ENCODE data around the gene USP46.

USP46 gene

GRCh38 chr4:52659001-52659721 is at the start of gene USP46:
USP46 (minus strand) TSS chr4:52659301; CDS start chr4:52659150, 151 bp downstream.
- peak; percentile 56 for DNase-seq (ENCODE audit: low spot score)

DNA sequence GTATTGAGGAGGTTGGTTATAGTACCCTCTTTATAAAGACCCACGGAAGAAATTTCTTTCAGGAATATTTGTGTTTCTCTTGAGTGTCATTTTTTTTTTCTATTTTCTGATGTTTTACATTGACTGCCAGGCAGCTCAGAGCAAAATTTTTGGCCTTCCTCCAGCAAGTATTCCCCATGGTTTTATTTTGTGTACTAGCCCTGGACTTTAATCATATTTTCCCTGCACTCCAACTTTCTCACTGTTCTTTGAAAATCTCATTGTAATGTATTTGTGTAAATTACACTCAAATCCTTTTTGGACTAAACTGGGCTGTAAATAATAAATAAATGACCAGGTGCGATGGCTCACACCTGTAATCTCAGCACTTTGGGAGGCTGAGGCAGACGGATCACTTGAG is 45.6 kb upstream of the USP46 start:
- DNase-seq (ENCODE audit: low spot score): no peak

DNA sequence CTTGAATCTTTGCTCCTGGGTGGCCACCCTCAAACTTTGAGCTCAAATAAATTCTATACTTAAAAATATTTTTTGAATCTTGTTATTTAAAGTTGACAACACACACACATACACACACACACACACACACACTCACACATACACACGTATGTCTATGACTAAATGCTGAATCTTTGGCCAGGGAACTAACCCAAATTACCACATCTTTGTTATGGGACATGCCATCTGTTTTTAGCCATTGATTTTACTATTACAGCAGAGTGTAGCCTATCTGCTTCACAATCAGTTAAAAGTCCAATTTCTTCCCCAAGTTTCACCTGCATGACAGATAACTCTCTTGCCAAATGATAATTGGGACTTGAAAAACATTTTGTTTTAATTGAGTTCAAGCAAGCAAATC is 45.0 kb upstream of the USP46 start:
- no peak for DNase-seq (ENCODE audit: low spot score)

GRCh38 chr4:52701207-52701606 is 42.1 kb upstream of the USP46 start:
- no peak for DNase-seq (ENCODE audit: low spot score)

- no peak for DNase-seq (ENCODE audit: low spot score)
These were observed 35.8 kb upstream of the USP46 start for GRCh38 chr4:52694936-52695335.

DNA sequence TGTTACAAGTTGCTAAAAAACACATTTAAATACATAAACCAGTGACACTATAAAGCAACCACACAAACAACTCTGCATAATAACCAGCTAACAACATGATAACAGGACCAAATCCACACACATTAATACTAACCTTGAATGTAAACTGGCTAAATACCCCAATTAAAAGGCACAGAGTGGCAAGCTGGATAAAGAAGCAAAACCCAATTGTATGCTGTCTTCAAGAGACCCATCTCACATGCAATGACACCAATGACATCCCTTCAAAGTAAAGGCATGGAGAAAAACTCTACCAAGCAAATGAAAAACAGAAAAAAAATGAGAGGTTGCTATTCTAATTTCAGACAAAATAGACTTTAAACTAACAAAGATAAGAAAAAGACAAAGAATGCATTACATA is 34.4 kb upstream of the USP46 start:
- no peak for DNase-seq (ENCODE audit: low spot score)

DNA sequence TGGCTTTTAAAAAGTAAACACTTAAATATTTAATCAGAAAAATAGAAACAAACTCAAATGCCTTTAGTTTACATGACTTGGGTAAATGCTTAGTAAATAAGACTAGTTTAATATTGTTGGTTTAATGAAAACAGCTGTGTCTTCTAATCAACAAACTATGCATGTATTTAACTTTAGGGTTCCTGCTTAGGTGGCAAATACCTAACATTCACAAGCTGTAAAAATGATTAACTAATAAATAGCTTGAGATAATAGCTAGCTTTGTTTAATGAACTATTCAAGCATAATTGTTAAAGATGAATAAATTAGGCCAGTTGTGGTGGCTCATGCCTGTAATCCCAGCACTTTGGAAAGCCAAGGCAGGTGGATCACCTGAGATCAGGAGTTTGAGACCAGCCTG is 30.0 kb upstream of the USP46 start:
- no peak for DNase-seq (ENCODE audit: low spot score)

DNA sequence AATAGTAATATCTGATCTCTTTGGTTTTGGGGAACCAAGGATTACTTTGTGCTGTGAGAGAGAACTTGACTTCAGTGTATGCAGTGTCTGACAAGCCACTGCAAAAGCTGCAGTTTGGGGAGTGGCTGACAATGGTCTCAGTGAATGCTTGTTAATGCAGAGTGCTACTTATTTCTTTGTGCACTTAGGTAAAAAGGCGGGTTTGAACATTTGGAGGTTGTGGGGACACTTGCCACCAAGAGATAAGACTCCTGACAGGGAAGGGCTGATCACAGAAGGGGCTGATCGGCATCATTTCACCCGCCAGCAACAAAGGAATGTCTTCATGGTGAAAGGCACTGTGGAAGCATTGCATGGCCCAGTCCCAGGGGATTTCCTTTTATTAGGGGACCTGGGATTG is 28.6 kb upstream of the USP46 start:
- no peak for DNase-seq (ENCODE audit: low spot score)

DNA sequence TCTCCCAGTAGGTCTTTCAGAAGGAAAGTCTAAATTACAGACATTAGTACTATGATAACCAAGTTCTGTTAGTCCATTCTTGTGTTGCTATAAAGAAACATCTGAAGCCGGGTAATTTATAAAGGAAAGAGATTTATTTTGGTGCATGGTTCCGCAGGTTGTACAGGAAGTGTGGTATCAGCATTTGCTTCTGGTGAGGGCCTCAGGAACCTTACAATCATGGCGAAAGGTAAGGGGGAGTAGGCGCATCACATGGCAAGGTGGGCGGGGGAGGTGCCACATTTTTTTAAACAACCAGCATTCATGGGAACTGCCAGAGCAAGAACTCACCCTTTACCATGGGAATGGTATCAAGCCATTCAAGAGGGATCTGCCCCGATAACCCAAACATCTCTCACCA is 26.2 kb upstream of the USP46 start:
- no peak for DNase-seq (ENCODE audit: low spot score)

GRCh38 chr4:52684896-52685295 is 25.8 kb upstream of the USP46 start:
- DNase-seq (ENCODE audit: low spot score): no peak

- no peak for DNase-seq (ENCODE audit: low spot score)
These were observed 21.3 kb upstream of the USP46 start for GRCh38 chr4:52680381-52680780.

DNA sequence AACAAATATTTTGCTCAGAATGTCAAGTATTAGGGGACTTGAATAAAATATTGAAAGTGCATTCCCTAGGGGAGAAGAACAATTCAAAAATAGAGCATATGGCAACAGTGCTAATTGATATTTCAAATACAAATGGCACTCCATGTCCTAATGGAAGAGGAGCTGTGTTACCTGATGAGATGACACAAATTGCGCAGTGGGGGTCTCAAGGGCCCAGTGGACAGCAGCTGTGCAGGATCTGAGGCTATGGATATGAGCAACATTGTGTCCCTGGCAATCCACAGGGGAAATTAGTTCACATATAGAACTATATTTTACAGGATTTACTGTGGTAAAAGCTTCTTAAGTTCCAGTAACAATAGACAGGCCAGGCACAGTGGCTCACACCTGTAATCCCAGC is 17.4 kb upstream of the USP46 start:
- DNase-seq (ENCODE audit: low spot score): no peak

DNA sequence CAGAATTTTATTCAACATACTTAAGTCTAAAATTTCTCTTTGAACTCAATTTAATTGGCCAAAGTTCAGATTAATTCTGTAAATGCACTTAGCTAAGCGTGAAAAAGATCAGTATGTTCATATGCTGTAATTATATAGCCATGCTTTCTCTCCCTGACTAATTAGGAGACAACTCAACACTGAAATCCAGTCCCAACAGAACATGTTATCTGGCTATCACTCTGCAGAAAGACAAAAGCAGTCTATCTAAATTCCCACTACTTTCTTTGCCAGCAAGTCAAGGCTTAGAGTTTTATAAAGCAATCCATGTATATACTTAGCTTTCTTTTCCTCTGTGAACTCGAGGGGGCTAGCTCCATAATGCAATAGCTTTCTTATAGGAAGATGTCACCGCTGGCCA is 16.0 kb upstream of the USP46 start:
- no peak for DNase-seq (ENCODE audit: low spot score)

- no peak for DNase-seq (ENCODE audit: low spot score)
These were observed 11.6 kb upstream of the USP46 start for GRCh38 chr4:52670739-52671138.

DNA sequence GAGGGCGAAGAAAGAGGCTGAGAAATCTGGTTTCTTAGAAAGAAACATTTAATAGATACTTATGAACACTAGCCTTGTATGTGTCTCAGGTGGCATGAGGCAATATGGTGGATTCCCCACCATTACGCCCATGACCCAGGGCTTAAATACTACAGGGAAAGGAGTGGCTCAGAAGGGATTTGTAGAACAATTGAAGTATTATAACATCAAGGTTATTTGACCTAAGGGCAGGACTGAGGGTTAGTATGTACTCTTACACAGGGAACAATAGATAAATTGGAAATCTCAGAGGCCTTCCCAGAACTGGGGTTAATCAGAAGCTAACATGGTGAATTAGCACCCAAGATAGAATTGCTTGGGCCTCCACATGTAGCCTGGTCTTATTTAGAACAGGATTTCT is 11.0 kb upstream of the USP46 start:
- DNase-seq (ENCODE audit: low spot score): no peak

- DNase-seq (ENCODE audit: low spot score): no peak
These were observed 6.5 kb upstream of the USP46 start for GRCh38 chr4:52665592-52665991.

GRCh38 chr4:52664479-52664878 is 5.4 kb upstream of the USP46 start:
- DNase-seq (ENCODE audit: low spot score): no peak

- no peak for DNase-seq (ENCODE audit: low spot score)
These were observed 3.0 kb upstream of the USP46 start for GRCh38 chr4:52661966-52662690.

- no peak for DNase-seq (ENCODE audit: low spot score)
These were observed 1.5 kb upstream of the USP46 start for GRCh38 chr4:52660643-52661042.

- peak; percentile 17 for DNase-seq (ENCODE audit: low spot score)
These were observed 691 bp upstream of the USP46 start for GRCh38 chr4:52659722-52660261.

DNA sequence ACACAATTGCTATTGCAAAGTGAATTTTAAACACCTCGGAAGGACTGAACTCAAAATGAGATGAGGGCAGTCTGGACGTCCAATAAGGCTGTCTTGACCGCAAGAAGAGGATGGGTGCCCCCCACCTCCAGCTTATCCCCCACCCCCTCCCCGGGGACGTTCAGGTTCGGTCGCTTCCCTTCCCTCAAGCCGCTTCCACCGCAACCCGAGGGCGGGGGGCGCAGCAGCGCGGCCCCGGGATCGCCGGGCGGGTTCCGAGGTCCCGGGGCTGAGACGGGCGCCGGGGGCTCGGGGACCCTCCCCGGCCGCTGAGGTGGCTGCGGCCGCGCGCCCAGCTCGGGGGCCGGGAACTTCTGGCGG is 480 bp downstream of the USP46 start:
- DNase-seq (ENCODE audit: low spot score): no peak

DNA sequence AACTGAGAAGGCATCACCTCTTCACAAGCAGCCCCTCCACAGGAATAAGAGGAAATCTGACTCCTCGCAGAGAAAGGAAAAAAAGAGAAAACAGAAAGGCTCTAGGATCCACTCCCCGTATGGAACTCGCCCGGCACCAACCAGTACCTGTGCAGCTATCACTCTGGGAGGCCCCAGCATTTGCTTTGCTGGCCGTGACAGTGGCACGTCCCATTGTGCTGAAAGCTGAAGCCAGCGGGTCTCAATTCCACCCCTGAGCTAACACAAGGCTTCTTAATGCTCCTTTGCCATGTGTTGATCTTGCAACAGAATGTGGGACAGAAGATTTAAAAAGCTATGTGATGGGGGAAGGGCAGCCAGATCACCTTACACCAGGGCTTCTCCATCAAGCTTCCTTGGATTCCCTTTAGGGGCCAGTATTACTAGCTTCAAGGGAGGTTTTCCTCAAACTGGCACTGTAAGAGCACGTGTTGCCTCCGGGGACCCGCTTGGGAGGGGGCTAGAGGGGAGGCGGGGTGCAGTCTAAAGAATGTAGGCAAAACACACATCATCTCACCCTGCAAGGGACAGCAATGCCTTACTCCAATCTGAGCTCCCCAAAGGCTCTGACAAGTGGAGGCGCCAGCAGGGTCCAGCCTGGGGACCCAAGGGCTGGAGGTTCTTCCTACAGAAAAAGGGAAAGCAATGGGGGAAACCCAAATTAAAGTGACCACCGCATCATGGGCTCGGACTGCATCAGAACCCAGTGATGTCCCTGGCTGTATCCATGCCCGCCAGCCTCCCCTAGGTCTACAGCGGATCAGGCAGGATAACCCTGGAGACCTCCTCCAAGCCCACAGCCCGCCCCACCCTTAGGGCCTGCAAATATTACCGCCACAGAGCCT is 1.2 kb downstream of the USP46 start:
- no peak for DNase-seq (ENCODE audit: low spot score)

GRCh38 chr4:52657292-52657617 is 1.8 kb downstream of the USP46 start:
- no peak for DNase-seq (ENCODE audit: low spot score)
